PC-9 (cell line): ENCODE measurements around the gene TTC38. TPM values are rescaled to one million over a fixed set of nuclear protein-coding genes. Genes with fewer than 3 reads are reported as not detected.

Source experiments
- BruUV-seq: library from RNA; stranded (reverse); fragments of 400-500 nt; replicated peaks from 2 replicates; lab custom pipeline; 2021; lab: Mats Ljungman, UMichigan
- CTCF ChIA-PET: fragments of 300-600 bp; sonication (Branson Sonifier 250); formaldehyde crosslinking; loops from one replicate; lab custom pipeline; 2022; ENCODE audit warnings: antibody characterized with exemption; lab: Charles Lee
- POLR2A ChIA-PET: fragments of 300-600 bp; sonication (Branson Sonifier 250); formaldehyde crosslinking; loops from one replicate; lab custom pipeline; 2022; ENCODE audit warnings: antibody characterized with exemption; ENCODE audit not compliant: unreplicated experiment; lab: Charles Lee
- DNase-seq, 2 experiments: peaks; one replicate each; pipeline versions ENCODE4 v3.0.0 to v3.0.0-alpha.2; 2015 to 2022; ENCODE audit warnings: mixed read lengths in 1 of 2
- H2AFZ ChIP-seq: fragments of 200-600 bp; sonication (generic); 2 replicates; pipeline ENCODE4 v1.8.1; 2017; ENCODE audit warnings: antibody characterized with exemption
- H3F3A ChIP-seq: fragments of 200-600 bp; sonication (generic); 2 replicates; pipeline ENCODE4 v1.8.1; 2017; ENCODE audit warnings: antibody characterized with exemption, mild to moderate bottlenecking, low read depth; ENCODE audit not compliant: insufficient read depth
- H3K27ac ChIP-seq: fragments of 200-600 bp; sonication (generic); 2 replicates; pipeline ENCODE4 v1.6.1; 2016; ENCODE audit warnings: mixed run types
- H3K27me3 ChIP-seq: fragments of 200-600 bp; sonication (generic); 2 replicates; pipeline ENCODE4 v1.6.1; 2016; ENCODE audit warnings: low read depth, mixed run types; ENCODE audit not compliant: insufficient read depth
- H3K36me3 ChIP-seq: fragments of 200-600 bp; sonication (generic); 2 replicates; pipeline ENCODE4 v1.6.1; 2016; ENCODE audit warnings: low read depth, mixed run types
- H3K4me1 ChIP-seq: fragments of 200-600 bp; sonication (generic); replicated peaks from 2 replicates; pipeline ENCODE4 v1.6.1; 2016; ENCODE audit warnings: mixed run types; ENCODE audit not compliant: insufficient read depth
- H3K4me2 ChIP-seq: fragments of 200-600 bp; sonication (generic); 2 replicates; pipeline ENCODE4 v1.6.1; 2017; ENCODE audit warnings: mixed run types
- H3K4me3 ChIP-seq: fragments of 200-600 bp; sonication (generic); 2 replicates; pipeline ENCODE4 v1.6.1; 2016; ENCODE audit warnings: mixed run types
- H3K79me2 ChIP-seq: fragments of 200-600 bp; sonication (generic); 2 replicates; pipeline ENCODE4 v1.6.1; 2017; ENCODE audit warnings: low read depth, mixed run types
- H3K9me2 ChIP-seq: fragments of 200-600 bp; sonication (generic); 2 replicates; pipeline ENCODE4 v1.8.1; 2017; ENCODE audit warnings: mild to moderate bottlenecking; ENCODE audit not compliant: insufficient read depth
- H3K9me3 ChIP-seq: fragments of 200-600 bp; sonication (generic); 2 replicates; pipeline ENCODE4 v1.8.1; 2016; ENCODE audit warnings: low read depth; ENCODE audit not compliant: insufficient read depth
- H4K20me1 ChIP-seq: fragments of 200-600 bp; sonication (generic); 2 replicates; pipeline ENCODE4 v1.8.1; 2017; ENCODE audit not compliant: insufficient read depth
- CTCF ChIP-seq: fragments of 200-600 bp; sonication (generic); conservative IDR thresholded peaks from 2 replicates; pipeline ENCODE4 v1.6.1; 2017; ENCODE audit warnings: mixed run types, antibody characterized with exemption, mild to moderate bottlenecking, moderate library complexity
- EZH2 ChIP-seq: fragments of 200-600 bp; sonication (generic); IDR thresholded peaks from 2 replicates; pipeline ENCODE4 v1.8.0; 2017; ENCODE audit warnings: antibody characterized with exemption, low read depth
- intact Hi-C: fragments of 100-400 bp; cut with micrococcal nuclease; formaldehyde crosslinking; loops from one replicate; pipeline ENCODE4 v1.10.0; 2022; ENCODE audit not compliant: unreplicated experiment
- total RNA-seq: library from RNA; stranded (reverse); gene quantifications from 2 replicates; pipeline ENCODE4 v1.2.3, GENCODE V29; 2021

Gene TTC38
- total RNA-seq, 1 experiment from 2014 or later: 15.2 TPM

- H4K20me1 ChIP-seq: no peaks in the 10 kb centered on the region
- H3F3A ChIP-seq: no peaks in the 10 kb centered on the region
- CTCF ChIA-PET: no interaction called here
- H3K4me3 ChIP-seq: no peak overlapping the region
- H3K27ac ChIP-seq: no peak overlapping the region
- no peak overlapping the region for H3K4me2 ChIP-seq
- no peaks in the 10 kb centered on the region for H3K79me2 ChIP-seq
- no peaks in the 10 kb centered on the region for H3K27me3 ChIP-seq
- no peak for DNase-seq
- intact Hi-C loops: no loop called here
- H2AFZ ChIP-seq: no peak overlapping the region
- no TSS peak for BruUV-seq
- no peaks in the 10 kb centered on the region for H3K9me3 ChIP-seq
- TF ChIP-seq EZH2 (no peak), CTCF (no peak)
- peaks cover 8% of the 10 kb centered on the region; the same call in 1 of the 2 replicates for H3K36me3 ChIP-seq
- no peaks in the 10 kb centered on the region for H3K9me2 ChIP-seq
- POLR2A ChIA-PET: no interaction called here
- 0 out of 2 replicates have a peak, but pooled peaks cover under 1% of the 10 kb centered on the region for H3K4me1 ChIP-seq
Observed at GRCh38 chr22:46273432-46274148, 5.8 kb downstream of the TTC38 start.

DNA sequence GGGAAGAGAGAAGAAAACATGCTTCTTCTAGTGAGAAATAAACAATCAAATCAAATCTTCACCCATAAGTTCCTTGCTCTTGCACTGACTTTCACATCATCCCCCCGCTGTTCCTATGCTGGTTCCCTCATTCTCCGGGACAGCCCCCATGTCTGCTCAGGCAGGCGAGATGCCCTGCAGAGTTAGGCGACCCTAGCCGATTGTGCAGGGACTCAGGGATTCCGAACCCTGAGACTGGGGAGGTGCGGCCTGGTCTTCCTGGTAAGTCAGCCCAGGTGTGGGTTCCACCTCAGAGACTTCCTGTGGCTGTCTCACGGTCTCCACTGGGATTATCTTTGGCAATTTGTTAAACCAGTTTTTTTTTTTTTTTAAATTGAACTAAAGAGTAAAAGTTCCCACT is 6.6 kb downstream of the TTC38 start:
- ChIA-PET POLR2A (no interaction called here), CTCF (no interaction called here)
- Histone ChIP-seq H3K27ac (no peak overlapping the region), H3K4me3 (no peak overlapping the region), H3F3A (no peaks in the 10 kb centered on the region), H4K20me1 (no peaks in the 10 kb centered on the region), H3K4me1 (no peaks in the 10 kb centered on the region), H3K79me2 (no peaks in the 10 kb centered on the region), H3K9me3 (no peaks in the 10 kb centered on the region), H3K9me2 (no peaks in the 10 kb centered on the region), H3K36me3 (peaks cover 8% of the 10 kb centered on the region; the same call in 1 of the 2 replicates), H3K4me2 (no peak overlapping the region), H3K27me3 (no peaks in the 10 kb centered on the region), H2AFZ (no peak overlapping the region)
- TF ChIP-seq EZH2 (no peak), CTCF (no peak)
- intact Hi-C loops: no loop called here
- no TSS peak for BruUV-seq
- DNase-seq: no peak

DNA sequence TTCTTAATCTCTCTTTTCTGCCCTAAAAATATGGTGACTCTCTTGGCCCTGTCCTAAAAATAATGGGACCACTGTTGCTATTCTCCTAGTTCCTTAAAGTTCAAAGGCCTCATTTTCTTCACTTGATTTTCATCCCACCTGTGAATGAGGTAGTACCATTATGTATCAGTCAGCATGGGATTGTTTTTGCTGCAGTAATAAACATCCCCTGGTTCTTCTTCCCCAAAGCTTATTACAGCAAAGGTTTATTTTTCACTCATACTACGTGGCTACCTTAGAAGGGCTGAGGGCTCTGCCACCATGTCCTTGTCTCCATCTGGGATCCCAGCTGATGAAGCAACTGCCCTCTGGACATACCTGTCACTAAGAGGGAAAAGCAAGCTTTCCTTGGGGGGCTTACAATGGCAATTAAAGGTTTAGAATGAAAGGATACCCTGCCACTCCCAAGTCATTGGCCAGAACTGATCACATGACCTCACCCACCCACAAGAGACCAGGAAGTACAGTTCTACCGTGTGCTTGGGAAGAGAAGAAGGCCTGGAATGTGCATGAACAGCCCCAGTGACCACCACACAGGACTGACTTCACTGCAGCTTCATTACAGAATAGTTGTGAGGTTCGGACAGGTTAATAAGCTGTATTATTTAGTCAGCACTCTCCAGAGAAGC is 7.8 kb downstream of the TTC38 start:
- ChIA-PET POLR2A (interaction anchor here (0.7 kb wide), 1 partner anchor 83 kb away, joined by 3 read pairs; no protein-coding TSS in a partner anchor), CTCF (no interaction called here)
- Histone ChIP-seq H3K9me3 (no peaks in the 10 kb centered on the region), H3K27ac (no peak overlapping the region), H3F3A (no peaks in the 10 kb centered on the region), H3K36me3 (peaks cover 8% of the 10 kb centered on the region; the same call in 1 of the 2 replicates), H3K4me3 (no peak overlapping the region), H3K27me3 (no peaks in the 10 kb centered on the region), H3K4me2 (no peak overlapping the region), H3K79me2 (no peaks in the 10 kb centered on the region), H3K4me1 (no peaks in the 10 kb centered on the region), H3K9me2 (no peaks in the 10 kb centered on the region), H4K20me1 (no peaks in the 10 kb centered on the region), H2AFZ (no peak overlapping the region)
- DNase-seq: no peak
- intact Hi-C loops: no loop called here
- no TSS peak for BruUV-seq
- TF ChIP-seq CTCF (no peak), EZH2 (no peak)
